Muscle layer of colon (tissue), 2 donors: Measurements from ENCODE around the gene IFNGR2.
"Not testable (repeated sequence)": the region's sequence is repeated elsewhere in the genome, so short reads cannot be mapped to it uniquely, and the experiment has no call there.

Source experiments
- H3K27ac ChIP-seq: one replicate; pipeline ENCODE4 v1.7.0; 2013; ENCODE audit warnings: low read depth, mild to moderate bottlenecking, low read length, moderate library complexity
- H3K27me3 ChIP-seq, 2 donors: one replicate each; pipeline ENCODE4 v1.7.0; 2013; ENCODE audit warnings: low read length in 2 of 2, mild to moderate bottlenecking in 2 of 2; ENCODE audit not compliant: insufficient read depth in 2 of 2, control insufficient read depth in 1 of 2
- H3K36me3 ChIP-seq: one replicate; pipeline ENCODE4 v1.7.0; 2013; ENCODE audit warnings: mild to moderate bottlenecking, low read length; ENCODE audit not compliant: insufficient read depth
- H3K4me1 ChIP-seq: one replicate; pipeline ENCODE4 v1.7.0; 2013; ENCODE audit warnings: mild to moderate bottlenecking, low read length; ENCODE audit not compliant: insufficient read depth
- H3K4me3 ChIP-seq, 2 donors: one replicate each; pipeline ENCODE4 v1.7.0; 2013; ENCODE audit warnings: low read length in 2 of 2, low read depth in 1 of 2, mild to moderate bottlenecking in 1 of 2, moderate library complexity in 1 of 2
- H3K9ac ChIP-seq: one replicate; pipeline ENCODE4 v1.7.0; 2013; ENCODE audit warnings: low read length
- H3K9me3 ChIP-seq: one replicate; pipeline ENCODE4 v1.7.0; 2013; ENCODE audit warnings: mild to moderate bottlenecking, low read length
- donor health status: abdominal sarcoma.
- donor health status: Adenocarcinoma of cecum.

Gene IFNGR2

DNA sequence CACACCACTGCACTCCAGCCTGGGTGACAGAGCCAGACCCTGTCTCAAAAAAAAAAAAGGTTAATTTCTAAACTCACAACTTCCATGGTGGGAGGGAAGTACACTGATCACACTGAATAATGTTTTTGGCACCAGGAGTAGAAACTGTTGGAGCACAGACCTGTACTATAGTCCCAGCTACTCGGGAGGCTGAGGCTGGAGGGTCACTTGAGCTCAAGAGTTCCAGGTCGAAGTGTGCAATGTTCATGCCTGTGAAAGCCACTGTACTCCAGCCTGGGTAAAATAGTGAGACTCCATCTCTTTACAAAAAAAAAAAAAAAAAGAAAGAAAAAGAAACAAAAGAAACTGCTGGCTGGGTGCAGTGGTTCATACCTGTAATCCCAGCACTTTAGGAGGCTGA, 41.3 kb downstream of the IFNGR2 start:
- Histone ChIP-seq H3K9ac (no peak overlapping the region), H3K4me3 (no peak overlapping the region), H3K9me3 (no peaks in the 10 kb centered on the region), H3K4me1 (no peaks in the 10 kb centered on the region), H3K36me3 (no peaks in the 10 kb centered on the region), H3K27ac (no peak overlapping the region), H3K27me3 (no peaks in the 10 kb centered on the region)

DNA sequence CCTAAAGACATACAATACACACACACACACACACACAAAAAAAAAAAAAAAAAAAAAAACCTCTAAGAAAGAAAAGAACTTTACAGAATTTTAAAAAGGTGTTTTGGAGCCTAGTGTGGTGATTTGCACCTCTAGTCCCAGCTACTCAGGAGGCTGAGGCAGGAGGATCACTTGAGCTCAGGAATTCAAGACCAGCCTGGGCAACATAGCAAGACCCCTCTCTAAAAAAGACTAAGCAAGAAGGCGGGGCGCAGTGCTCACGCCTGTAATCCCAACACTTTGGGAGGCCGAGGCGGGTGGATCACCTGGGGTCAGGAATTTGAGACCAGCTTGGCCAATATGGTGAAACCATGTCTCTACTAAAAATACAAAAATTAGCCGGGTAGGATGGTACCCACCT, 43.4 kb downstream of the IFNGR2 start:
- H3K27ac ChIP-seq, H3K9ac ChIP-seq, H3K36me3 ChIP-seq, H3K4me1 ChIP-seq, H3K4me3 ChIP-seq, H3K27me3 ChIP-seq, H3K9me3 ChIP-seq: not testable (repeated sequence)

DNA sequence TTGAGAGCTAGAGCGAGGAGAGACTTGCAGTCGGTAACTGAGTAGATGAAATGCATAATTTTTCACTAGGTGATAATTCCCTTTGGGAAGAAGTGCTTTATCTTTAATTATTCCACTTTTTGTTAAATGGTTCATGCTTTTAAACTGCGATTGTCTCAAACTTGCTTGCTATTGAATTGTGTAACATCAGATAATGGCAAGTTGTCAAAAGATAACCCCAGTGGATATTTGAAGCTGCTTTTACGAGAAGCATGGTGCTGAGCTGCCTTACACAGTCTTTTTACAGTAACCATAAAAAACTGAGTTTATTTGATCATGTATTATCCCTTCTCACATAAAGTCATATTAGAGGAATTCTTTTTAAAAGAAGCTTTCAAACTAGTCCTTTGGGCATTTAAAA, 46.4 kb downstream of the IFNGR2 start:
- H3K27me3 ChIP-seq = no peaks in the 10 kb centered on the region
- no peak overlapping the region for H3K9ac ChIP-seq
- peaks cover 8% of the 10 kb centered on the region for H3K36me3 ChIP-seq
- H3K27ac ChIP-seq = no peak overlapping the region
- H3K9me3 ChIP-seq = no peaks in the 10 kb centered on the region
- H3K4me1 ChIP-seq = no peaks in the 10 kb centered on the region
- H3K4me3 ChIP-seq = no peak overlapping the region

DNA sequence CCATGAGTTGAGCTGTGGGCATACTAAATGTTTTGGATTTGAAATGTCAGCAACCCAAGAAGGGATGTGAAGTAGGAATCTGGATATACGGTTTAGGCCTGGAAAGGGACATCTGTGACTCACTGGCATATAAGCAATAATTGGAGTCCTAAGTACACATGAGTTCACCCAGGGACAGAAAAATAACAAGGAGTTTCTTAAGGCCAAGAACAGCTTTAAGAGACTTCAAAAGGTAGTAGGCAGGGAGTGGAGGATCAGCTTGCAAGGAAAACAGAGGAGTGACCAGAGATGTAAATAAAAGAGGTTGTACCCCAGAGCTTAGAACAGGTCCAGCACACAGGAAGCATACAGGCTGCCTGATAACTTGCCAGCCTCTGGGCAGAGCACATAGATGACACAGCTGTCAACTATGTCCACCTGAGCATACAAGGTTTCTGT, 48.4 kb downstream of the IFNGR2 start:
- Histone ChIP-seq H3K9ac (no peak overlapping the region), H3K36me3 (peaks cover 17% of the 10 kb centered on the region), H3K9me3 (no peaks in the 10 kb centered on the region), H3K4me1 (no peaks in the 10 kb centered on the region), H3K27ac (no peak overlapping the region), H3K27me3 (no peaks in the 10 kb centered on the region), H3K4me3 (no peak overlapping the region)

DNA sequence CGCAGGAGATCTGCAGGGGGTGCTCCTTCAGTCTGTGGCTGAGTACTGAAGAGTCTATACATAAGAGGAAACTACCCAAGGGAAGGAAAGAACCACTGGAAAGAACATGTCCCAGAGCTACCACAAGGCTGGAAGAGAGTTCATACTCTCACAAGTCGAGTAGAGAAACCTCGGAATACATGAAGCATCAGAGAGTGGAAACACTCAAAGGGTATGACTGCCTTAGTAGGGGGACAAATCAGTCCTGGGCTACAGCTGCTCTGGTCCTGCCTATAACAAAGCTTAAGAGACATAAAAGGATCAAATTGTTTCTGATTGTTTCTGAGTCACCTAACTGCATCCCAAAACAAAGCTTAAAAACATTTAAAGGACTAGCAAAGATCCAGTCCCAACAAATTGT, 49.1 kb downstream of the IFNGR2 start:
- Histone ChIP-seq H3K9ac (no peak overlapping the region), H3K36me3 (peaks cover 17% of the 10 kb centered on the region), H3K4me3 (no peak overlapping the region), H3K9me3 (no peaks in the 10 kb centered on the region), H3K27me3 (no peaks in the 10 kb centered on the region), H3K4me1 (no peaks in the 10 kb centered on the region), H3K27ac (no peak overlapping the region)

DNA sequence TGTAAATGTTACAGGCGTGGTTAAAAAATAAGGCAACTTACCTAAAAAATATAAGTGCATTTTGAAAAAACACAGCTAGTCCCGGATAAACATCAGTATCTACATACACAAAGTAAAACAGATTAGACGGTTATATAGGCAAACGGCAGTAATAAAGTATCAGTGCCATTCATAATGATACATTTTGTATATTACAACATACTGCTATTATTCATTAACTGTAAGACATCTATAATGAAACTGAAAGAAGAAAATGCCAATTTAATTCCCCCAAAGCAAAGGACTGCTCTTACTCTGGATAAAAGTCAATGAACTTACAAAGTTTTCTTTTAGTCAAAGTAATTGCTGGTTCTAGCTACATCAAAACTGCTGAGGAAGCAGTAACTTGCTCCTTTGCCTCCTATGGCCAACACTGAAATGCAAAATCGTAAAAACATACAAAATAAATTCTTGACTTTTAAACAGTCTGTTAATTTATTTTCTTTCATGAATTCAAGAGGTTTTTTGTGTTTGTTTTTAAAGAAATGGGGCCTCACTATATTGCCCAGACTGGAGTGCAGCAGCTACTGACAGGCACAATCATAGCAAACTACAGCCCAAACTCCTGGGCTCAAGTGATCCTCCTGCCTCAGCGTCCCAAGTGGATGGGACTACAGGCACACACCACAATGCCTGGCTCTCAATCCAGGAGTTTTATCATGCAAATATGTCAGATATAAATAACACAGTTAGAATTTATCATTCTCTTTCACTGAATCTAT, 52.7 kb downstream of the IFNGR2 start:
- Histone ChIP-seq H3K9ac (no peak overlapping the region), H3K4me1 (no peaks in the 10 kb centered on the region), H3K4me3 (no peak overlapping the region), H3K27ac (no peak overlapping the region), H3K27me3 (no peaks in the 10 kb centered on the region), H3K36me3 (peaks cover 29% of the 10 kb centered on the region), H3K9me3 (no peaks in the 10 kb centered on the region)

DNA sequence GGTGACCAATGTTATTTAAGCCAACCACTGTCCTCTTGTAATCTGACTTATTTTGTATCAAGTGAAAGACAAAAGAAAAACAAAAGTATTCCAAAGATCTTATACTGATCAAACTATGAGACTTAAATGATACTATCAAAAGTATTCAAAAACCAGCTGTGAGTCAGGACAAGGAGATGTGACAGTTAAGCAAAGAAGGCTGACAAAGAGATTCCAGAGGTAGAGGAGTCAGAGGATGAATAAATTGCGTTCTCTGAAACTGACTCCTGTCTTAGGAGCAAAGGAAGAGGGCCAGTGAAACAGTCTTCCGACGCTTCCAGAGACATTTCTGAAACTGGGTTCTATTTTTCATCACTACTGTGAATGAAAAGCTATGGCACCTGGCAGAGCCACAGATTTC, 55.6 kb downstream of the IFNGR2 start:
- Histone ChIP-seq H3K27me3 (no peaks in the 10 kb centered on the region), H3K4me3 (no peak overlapping the region), H3K36me3 (peaks cover 20% of the 10 kb centered on the region)

DNA sequence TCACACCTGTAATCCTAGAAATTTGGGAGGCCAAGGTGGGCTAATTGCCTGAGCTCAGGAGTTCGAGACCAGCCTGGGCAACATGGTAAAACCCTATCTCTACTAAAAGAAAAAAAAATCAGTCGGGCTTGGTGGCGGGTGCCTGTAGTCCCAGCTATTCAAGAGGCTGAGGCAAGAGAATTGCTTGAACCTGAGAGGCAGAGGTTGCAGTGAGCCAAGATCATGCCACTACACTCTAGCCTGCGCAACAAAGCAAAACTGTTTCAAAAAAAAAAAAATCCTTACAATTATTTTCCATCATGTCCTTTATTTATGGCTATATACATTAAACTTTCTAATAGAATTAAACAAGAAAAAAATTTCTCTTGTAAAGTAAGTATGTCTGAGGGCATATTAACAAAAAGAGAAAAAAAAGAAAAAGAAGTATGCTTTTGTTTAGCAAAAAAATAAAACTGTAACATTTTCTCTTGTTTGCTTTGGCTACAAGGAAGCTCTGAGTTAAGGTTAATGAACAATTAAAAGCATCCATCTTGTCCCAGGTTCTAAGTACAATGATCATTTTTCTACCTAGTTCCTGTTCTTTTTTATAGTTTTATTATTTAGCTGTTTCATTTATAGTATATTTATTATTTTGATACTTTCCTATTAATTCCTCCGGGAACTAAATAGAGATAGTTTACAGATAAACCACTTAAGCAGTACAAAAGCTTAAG, 58.5 kb downstream of the IFNGR2 start:
- Histone ChIP-seq H3K9me3 (no peaks in the 10 kb centered on the region), H3K27ac (no peak overlapping the region), H3K4me3 (no peak overlapping the region), H3K4me1 (no peaks in the 10 kb centered on the region), H3K27me3 (no peaks in the 10 kb centered on the region), H3K9ac (no peak overlapping the region), H3K36me3 (peaks cover 11% of the 10 kb centered on the region)

More for the DNA sequence above, 55.6 kb downstream of the IFNGR2 start:
- no peak overlapping the region for H3K27ac ChIP-seq
- H3K9me3 ChIP-seq = no peaks in the 10 kb centered on the region
- no peaks in the 10 kb centered on the region for H3K4me1 ChIP-seq
- H3K9ac ChIP-seq = no peak overlapping the region

DNA sequence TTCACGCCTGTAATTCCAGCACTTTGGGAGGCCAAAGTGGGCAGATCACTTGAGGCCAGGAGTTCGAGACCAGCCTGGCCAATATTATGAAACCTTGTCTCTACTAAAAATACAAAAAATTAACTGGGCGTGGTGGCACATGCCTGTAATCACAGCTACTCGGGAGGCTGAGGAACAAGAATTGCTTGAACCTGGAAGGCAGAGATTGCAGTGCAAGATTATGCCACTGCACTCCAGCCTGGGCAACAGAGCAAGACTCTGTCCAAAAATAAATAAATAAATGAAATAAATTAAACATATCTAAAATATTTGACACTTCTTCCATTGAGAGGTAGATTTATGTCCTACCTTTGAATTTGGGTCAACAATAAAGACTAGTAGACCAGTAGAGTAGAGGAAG, 66.0 kb downstream of the IFNGR2 start:
- H3K36me3 ChIP-seq, H3K9me3 ChIP-seq, H3K27ac ChIP-seq, H3K4me1 ChIP-seq, H3K27me3 ChIP-seq, H3K4me3 ChIP-seq, H3K9ac ChIP-seq: not testable (repeated sequence)

DNA sequence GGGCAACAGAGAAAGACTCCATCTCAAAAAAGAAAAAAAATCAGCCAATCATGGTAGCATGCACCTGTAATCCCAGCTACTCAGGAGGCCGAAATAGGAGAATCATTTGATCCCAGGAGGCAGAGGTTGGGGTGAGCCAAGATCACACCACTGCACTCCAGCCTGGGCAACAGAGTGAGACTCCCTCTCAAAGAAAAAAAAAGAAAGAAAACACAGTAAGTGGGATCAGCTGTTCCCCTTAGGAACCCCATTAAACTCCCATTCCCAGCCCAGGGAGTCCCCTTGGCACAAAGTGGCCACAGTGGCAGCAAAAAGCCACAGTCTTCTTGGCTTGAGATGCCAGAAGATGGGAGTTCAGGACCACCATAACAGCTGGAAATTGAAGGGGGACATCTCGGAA, 67.5 kb downstream of the IFNGR2 start:
- Histone ChIP-seq H3K4me3 (no peak overlapping the region), H3K36me3 (no peaks in the 10 kb centered on the region), H3K27me3 (no peaks in the 10 kb centered on the region), H3K9me3 (no peaks in the 10 kb centered on the region), H3K9ac (no peak overlapping the region), H3K27ac (no peak overlapping the region), H3K4me1 (no peaks in the 10 kb centered on the region)

DNA sequence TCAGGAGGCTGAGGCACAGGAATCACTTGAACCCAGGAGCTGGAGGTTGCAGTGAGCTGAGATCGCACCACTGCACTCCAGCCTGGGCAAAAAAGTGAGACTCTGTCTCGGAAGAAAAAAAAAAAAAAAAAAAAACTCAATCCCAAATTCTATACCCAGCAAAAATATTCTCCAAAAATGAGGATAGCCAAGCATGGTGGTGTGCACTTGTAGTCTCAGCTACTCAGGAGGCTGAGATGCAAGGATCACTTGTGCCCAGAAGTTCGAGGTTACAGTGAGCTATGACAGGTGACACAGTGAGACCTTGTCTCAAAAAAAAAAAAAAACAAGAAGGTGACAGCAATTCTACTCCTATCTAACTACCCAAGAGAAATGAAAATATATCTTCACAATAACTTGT, 70.1 kb downstream of the IFNGR2 start:
- H3K9ac ChIP-seq = no peak overlapping the region
- no peaks in the 10 kb centered on the region for H3K9me3 ChIP-seq
- H3K4me1 ChIP-seq = peaks cover 3% of the 10 kb centered on the region
- H3K4me3 ChIP-seq = no peak overlapping the region
- no peak overlapping the region for H3K27ac ChIP-seq
- no peaks in the 10 kb centered on the region for H3K36me3 ChIP-seq
- H3K27me3 ChIP-seq = no peaks in the 10 kb centered on the region

DNA sequence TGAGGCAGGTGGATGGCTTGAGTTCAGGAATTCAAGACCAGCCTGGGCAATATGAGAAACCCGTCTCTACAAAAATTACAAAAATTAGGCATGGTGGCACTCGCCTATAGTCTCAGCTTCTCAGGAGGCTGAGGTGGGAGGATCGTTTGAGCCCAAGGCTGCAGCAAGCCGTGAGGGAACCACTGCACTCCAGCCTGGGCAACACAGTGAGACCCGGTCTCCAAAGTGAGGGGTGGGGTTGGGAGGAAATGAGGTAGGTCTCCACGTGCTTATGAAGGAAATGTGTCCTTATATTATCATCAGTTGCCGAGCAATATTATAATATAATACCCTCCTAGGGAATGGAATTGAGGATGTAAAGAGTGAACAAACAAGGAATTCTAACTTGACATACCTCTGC, 73.9 kb downstream of the IFNGR2 start:
- Histone ChIP-seq H3K9me3 (no peaks in the 10 kb centered on the region), H3K9ac (no peak overlapping the region), H3K27ac (no peak overlapping the region), H3K36me3 (no peaks in the 10 kb centered on the region), H3K4me3 (no peak overlapping the region), H3K27me3 (no peaks in the 10 kb centered on the region), H3K4me1 (peaks cover 13% of the 10 kb centered on the region)
